PC-9 (cell line): ENCODE data around the gene UBTD2.

ENCODE experiments used
- EZH2 ChIP-seq: fragments of 200-600 bp; sonication (generic); IDR thresholded peaks from 2 replicates; pipeline ENCODE4 v1.8.0; 2017; ENCODE audit warnings: antibody characterized with exemption, low read depth
- TF ChIP-seq, protein P1 (sequence below): fragments of 200-600 bp; sonication (generic); conservative IDR thresholded peaks from 2 replicates; pipeline ENCODE4 v1.6.1; 2017; ENCODE audit warnings: mixed run types, antibody characterized with exemption, mild to moderate bottlenecking, moderate library complexity

GRCh38 chr5:172186114-172186695, 97.4 kb downstream of the UBTD2 start:
- TF ChIP-seq, protein P1, sequence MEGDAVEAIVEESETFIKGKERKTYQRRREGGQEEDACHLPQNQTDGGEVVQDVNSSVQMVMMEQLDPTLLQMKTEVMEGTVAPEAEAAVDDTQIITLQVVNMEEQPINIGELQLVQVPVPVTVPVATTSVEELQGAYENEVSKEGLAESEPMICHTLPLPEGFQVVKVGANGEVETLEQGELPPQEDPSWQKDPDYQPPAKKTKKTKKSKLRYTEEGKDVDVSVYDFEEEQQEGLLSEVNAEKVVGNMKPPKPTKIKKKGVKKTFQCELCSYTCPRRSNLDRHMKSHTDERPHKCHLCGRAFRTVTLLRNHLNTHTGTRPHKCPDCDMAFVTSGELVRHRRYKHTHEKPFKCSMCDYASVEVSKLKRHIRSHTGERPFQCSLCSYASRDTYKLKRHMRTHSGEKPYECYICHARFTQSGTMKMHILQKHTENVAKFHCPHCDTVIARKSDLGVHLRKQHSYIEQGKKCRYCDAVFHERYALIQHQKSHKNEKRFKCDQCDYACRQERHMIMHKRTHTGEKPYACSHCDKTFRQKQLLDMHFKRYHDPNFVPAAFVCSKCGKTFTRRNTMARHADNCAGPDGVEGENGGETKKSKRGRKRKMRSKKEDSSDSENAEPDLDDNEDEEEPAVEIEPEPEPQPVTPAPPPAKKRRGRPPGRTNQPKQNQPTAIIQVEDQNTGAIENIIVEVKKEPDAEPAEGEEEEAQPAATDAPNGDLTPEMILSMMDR, result no peak
- no peak for TF ChIP-seq EZH2
